Osteocyte (in vitro differentiated cells): ENCODE results near the gene ROR1. TPM values are rescaled to one million over a fixed set of nuclear protein-coding genes. Genes with fewer than 3 reads are reported as not detected.

Experiments
- DNase-seq: peaks from one replicate; pipeline ENCODE4 v3.0.0; 2021; ENCODE audit warnings: mixed read lengths; ENCODE audit not compliant: unreplicated experiment; ENCODE audit errors: extremely low spot score
- H3K27ac Mint-ChIP-seq: one replicate; pipeline ENCODE4 v1.8.0; 2021; ENCODE audit warnings: mild to moderate bottlenecking, mixed read lengths; ENCODE audit not compliant: unreplicated experiment
- H3K27me3 Mint-ChIP-seq: one replicate; pipeline ENCODE4 v1.8.0; 2021; ENCODE audit warnings: mixed read lengths; ENCODE audit not compliant: unreplicated experiment
- H3K36me3 Mint-ChIP-seq: one replicate; pipeline ENCODE4 v1.8.0; 2021; ENCODE audit warnings: mixed read lengths; ENCODE audit not compliant: unreplicated experiment
- H3K4me1 Mint-ChIP-seq: one replicate; pipeline ENCODE4 v1.8.0; 2021; ENCODE audit warnings: mixed read lengths; ENCODE audit not compliant: unreplicated experiment
- H3K4me3 Mint-ChIP-seq: one replicate; pipeline ENCODE4 v1.8.0; 2021; ENCODE audit warnings: mild to moderate bottlenecking, moderate library complexity, mixed read lengths; ENCODE audit not compliant: unreplicated experiment
- H3K9me3 Mint-ChIP-seq: one replicate; pipeline ENCODE4 v1.8.0; 2021; ENCODE audit warnings: mixed read lengths; ENCODE audit not compliant: unreplicated experiment
- total RNA-seq: library from RNA; stranded (reverse); gene quantifications from 2 replicates; pipeline ENCODE4 v1.2.1, GENCODE V29; 2021
- TF ChIP-seq, protein P1 (sequence below): fragments of 200-600 bp; sonication (generic); IDR thresholded peaks from 2 replicates; pipeline ENCODE4 v1.5.0; 2021; ENCODE audit warnings: antibody characterized with exemption, mild to moderate bottlenecking, moderate library complexity

ROR1 gene
- total RNA-seq, 1 donor from 2014 or later, result 20.6 TPM

DNA sequence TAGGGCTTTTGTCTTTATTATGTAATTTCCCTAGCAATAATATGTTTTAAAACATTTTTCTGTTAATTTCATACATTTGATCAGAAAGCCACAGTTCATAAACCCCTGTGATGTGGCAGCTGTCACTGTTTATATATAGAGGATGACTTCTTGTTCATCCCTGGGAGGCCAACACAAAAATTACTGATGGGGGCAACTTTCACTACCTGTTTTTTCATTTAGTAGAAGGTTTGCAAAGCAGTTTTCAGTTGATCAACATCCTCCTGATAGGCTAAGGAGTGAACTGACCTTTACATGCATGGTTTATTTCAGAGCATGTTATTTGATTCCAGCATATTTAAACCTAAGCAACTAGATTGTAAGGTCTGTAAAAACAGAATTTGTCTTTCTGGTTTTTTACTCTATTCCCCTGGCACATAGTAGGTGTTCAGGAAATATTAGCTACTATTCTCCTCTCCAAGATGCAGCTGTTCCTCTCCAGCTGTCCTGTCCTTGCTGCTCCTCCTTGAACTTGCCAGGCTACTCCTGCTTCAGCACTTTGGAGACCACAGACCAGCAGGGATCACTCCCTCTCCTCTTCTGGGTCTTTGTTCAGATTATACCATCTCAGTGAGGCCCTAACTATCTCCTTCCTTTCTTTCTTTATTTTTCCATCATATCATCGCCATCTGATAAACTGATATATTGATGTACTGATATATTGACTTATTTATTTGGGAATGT, 54.7 kb downstream of the ROR1 start:
- Mint-ChIP-seq H3K27ac (no peak overlapping the region), H3K9me3 (no peaks in the 10 kb centered on the region)
- TF ChIP-seq, protein P1, sequence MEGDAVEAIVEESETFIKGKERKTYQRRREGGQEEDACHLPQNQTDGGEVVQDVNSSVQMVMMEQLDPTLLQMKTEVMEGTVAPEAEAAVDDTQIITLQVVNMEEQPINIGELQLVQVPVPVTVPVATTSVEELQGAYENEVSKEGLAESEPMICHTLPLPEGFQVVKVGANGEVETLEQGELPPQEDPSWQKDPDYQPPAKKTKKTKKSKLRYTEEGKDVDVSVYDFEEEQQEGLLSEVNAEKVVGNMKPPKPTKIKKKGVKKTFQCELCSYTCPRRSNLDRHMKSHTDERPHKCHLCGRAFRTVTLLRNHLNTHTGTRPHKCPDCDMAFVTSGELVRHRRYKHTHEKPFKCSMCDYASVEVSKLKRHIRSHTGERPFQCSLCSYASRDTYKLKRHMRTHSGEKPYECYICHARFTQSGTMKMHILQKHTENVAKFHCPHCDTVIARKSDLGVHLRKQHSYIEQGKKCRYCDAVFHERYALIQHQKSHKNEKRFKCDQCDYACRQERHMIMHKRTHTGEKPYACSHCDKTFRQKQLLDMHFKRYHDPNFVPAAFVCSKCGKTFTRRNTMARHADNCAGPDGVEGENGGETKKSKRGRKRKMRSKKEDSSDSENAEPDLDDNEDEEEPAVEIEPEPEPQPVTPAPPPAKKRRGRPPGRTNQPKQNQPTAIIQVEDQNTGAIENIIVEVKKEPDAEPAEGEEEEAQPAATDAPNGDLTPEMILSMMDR, result no peak

DNA sequence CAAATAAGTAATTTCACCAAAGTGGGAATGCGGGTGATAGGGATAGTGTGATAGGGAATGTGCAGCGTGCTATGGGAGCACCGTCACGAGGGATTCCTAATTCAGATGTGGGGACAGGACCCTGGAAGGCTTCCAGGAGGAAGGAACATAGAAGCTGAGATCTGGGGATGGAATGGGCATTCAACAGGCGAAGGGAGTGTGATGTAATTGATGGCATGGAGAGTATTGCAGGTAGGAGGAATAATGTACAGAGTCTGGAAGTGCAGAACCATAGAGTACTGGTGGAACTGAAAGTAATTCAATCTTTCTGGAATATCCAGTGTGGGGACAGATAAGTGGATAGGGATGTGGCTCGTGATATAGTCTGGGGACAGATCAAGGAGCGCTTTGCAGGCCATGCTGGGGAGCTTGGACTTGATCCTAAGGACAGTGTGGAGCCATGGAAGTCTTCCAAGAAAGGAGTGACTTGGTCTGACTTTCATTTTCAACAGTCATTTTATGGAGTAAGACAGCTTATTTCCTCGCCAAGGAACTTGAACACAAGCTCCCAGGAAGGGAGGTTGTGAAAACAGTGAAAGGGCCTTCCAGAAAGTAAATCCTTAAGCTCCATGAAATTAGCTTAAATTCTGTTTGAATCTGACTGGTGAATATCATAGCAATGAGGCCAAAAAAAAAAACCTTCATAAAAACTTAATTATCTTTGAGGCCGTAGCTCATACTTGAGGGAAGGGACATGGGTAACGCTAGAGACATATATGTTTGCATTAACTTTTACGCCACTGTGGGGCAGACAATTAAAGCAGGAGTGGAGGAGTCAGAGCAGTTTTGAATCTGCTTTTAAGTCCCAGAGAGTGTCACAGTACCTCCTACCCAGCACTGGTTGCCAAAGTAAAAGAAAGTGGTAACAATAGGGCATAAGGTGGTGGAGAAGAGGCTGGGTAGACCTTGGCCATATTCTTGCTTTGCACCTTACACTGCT, 55.8 kb downstream of the ROR1 start:
- Mint-ChIP-seq H3K4me1 (peaks cover 5% of the 10 kb centered on the region), H3K27me3 (peaks cover 2% of the 10 kb centered on the region), H3K4me3 (no peak overlapping the region), H3K9me3 (no peaks in the 10 kb centered on the region), H3K27ac (no peak overlapping the region), H3K36me3 (no peaks in the 10 kb centered on the region)
- no peak for DNase-seq
- TF ChIP-seq, protein P1, result no peak

More for the DNA sequence above, 54.7 kb downstream of the ROR1 start:
- Mint-ChIP-seq H3K36me3 (no peaks in the 10 kb centered on the region), H3K4me1 (peaks cover 5% of the 10 kb centered on the region), H3K27me3 (peaks cover 2% of the 10 kb centered on the region), H3K4me3 (no peak overlapping the region)
- no peak for DNase-seq

DNA sequence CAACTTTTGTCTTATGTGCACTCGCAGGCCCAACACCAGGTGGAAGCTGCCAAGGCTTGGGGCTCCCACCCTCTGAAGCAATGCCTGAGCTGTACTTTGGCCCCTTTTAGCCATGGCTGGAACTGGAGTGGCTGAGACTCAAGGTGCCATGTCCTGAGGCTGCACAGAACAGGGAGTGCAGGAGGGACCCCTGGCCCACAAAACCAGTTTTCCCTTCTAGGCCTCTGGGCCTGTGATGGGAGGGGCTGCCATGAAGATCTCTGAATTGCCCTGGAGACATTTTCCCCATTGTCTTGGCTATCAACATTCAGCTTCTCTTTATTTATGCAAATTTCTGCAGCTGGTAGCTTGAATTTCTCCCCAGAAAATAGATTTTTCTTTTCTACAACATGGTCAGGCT, 57.6 kb downstream of the ROR1 start:
- H3K27me3 Mint-ChIP-seq, result peaks cover 2% of the 10 kb centered on the region
- no peaks in the 10 kb centered on the region for H3K9me3 Mint-ChIP-seq
- no peak overlapping the region for H3K27ac Mint-ChIP-seq
- no peak for DNase-seq
- no peaks in the 10 kb centered on the region for H3K36me3 Mint-ChIP-seq
- peaks cover 21% of the 10 kb centered on the region for H3K4me1 Mint-ChIP-seq
- H3K4me3 Mint-ChIP-seq, result no peak overlapping the region
- TF ChIP-seq, protein P1, result no peak

DNA sequence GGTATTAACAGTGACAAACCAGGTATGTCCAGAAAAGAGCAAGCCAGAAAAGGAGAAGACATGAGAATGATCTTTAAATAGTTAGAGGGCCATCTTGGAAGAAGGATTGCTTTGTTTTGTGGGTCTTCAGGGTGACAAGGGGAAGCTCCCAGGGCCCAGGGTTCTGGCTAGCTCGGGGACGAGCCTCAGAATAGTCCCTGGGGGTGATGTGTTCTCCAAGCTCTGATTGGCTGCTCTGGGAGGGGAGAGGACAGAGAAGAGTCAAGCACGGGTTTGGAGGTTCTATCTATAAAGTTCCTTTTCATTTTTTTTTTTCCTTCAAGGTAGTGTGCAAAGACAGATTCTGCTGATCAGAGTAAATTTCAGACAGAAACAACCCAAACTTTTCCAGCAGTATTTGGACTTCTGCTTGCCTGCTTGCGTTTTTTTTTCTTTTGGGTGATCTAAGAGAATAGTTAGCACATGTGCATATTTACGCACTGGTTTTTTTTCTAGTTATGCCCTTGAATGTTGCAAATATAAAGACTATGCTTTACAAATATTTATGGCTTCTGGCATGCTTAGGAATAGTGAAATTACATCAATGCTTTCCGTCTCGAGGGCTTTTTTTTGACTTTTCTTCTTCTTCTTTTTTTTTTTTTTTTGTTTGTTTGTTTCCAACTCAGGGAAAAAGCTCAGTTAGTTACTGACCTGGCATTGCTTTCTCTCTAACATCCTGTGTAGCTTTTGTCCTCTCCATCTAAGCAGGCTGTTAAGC, 59.7 kb downstream of the ROR1 start:
- H3K27ac Mint-ChIP-seq, result no peak overlapping the region
- peaks cover 31% of the 10 kb centered on the region for H3K4me1 Mint-ChIP-seq
- no peaks in the 10 kb centered on the region for H3K36me3 Mint-ChIP-seq
- no peak overlapping the region for H3K4me3 Mint-ChIP-seq
- TF ChIP-seq, protein P1, result no peak
- H3K27me3 Mint-ChIP-seq, result peaks cover 2% of the 10 kb centered on the region
- DNase-seq, result no peak
- no peaks in the 10 kb centered on the region for H3K9me3 Mint-ChIP-seq
